Tibial artery (tissue), 4 donors: Measurements from ENCODE around the gene SPACA7.

Experiments
- DNase-seq, 2 donors: peaks; one replicate each; pipeline ENCODE4 v3.0.0-alpha.2; 2019
- H3K27ac ChIP-seq, 2 donors: fragments of 200-600 bp; sonication (generic) in 1 of 2; 1 replicate in 1 of 2; 2 replicates in 1 of 2; pipeline ENCODE4 v1.5.1; 2018 to 2019; ENCODE audit warnings: mild to moderate bottlenecking in 1 of 2
- H3K27me3 ChIP-seq, 2 donors: fragments of 200-600 bp; sonication (generic) in 1 of 2; one replicate each; pipeline versions ENCODE4 v1.5.1 to v1.6.0; 2016 to 2019
- H3K36me3 ChIP-seq, 3 donors: fragments of 200-600 bp; sonication (generic) in 2 of 3; one replicate each; pipeline ENCODE4 v1.5.1; 2016 to 2019; ENCODE audit warnings: mild to moderate bottlenecking in 2 of 3
- H3K4me1 ChIP-seq, 4 donors: fragments of 200-600 bp; sonication (generic) in 2 of 4; 1 replicate in 3 of 4; 2 replicates in 1 of 4; pipeline ENCODE4 v1.5.1; 2016 to 2019
- H3K4me3 ChIP-seq, 2 donors: fragments of 200-600 bp; sonication (generic) in 1 of 2; 1 replicate in 1 of 2; 2 replicates in 1 of 2; pipeline ENCODE4 v1.5.1; 2018 to 2019; ENCODE audit warnings: mild to moderate bottlenecking in 2 of 2
- H3K9me3 ChIP-seq, 3 donors: fragments of 200-600 bp; sonication (generic) in 1 of 3; one replicate each; pipeline ENCODE4 v1.5.1; 2016 to 2019
- CTCF ChIP-seq, 2 experiments: fragments of 200-600 bp in 1 of 2; fragments of 450-650 bp in 1 of 2; IDR thresholded peaks; one replicate each; pipeline ENCODE4 v1.5.1; 2017 to 2019; ENCODE audit warnings: antibody characterized with exemption in 2 of 2, mild to moderate bottlenecking in 1 of 2, moderate library complexity in 1 of 2
- intact Hi-C: fragments of 100-400 bp; cut with DNase I; formaldehyde crosslinking; loops from one replicate; pipeline ENCODE4 v1.15.0; 2023; ENCODE audit warnings: low total_unique reads

The SPACA7 gene

GRCh38 chr13:112356190-112356589 is 20.0 kb upstream of the SPACA7 start:
- intact Hi-C loops = no loop called here

GRCh38 chr13:112358156-112358555 is 18.0 kb upstream of the SPACA7 start:
- no peak for DNase-seq
- Histone ChIP-seq H3K27ac (no peak overlapping the region), H3K9me3 (peaks cover 0 to 6% (median 0%) of the 10 kb centered on the region in 3 donors), H3K4me1 (no peaks in the 10 kb centered on the region), H3K27me3 (no peaks in the 10 kb centered on the region), H3K4me3 (no peak overlapping the region), H3K36me3 (no peaks in the 10 kb centered on the region)
- TF ChIP-seq CTCF (IDR thresholded peaks at IDR 0.05) = no peak
- intact Hi-C loops = no loop called here

More at GRCh38 chr13:112356190-112356589, 20.0 kb upstream of the SPACA7 start:
- Histone ChIP-seq H3K36me3 (no peaks in the 10 kb centered on the region), H3K4me1 (peaks cover 0 to 4% (median 0%) of the 10 kb centered on the region in 4 donors), H3K27me3 (no peaks in the 10 kb centered on the region), H3K9me3 (peaks cover 0 to 3% (median 0%) of the 10 kb centered on the region in 3 donors), H3K27ac (no peak overlapping the region), H3K4me3 (no peak overlapping the region)
- no peak for TF ChIP-seq CTCF (IDR thresholded peaks at IDR 0.05)
- no peak for DNase-seq

GRCh38 chr13:112362021-112362420 is 14.1 kb upstream of the SPACA7 start:
- Histone ChIP-seq H3K36me3 (no peaks in the 10 kb centered on the region), H3K27me3 (peaks cover 0 to 8% of the 10 kb centered on the region in 2 donors), H3K4me3 (no peak overlapping the region), H3K27ac (no peak overlapping the region), H3K9me3 (peaks cover 0 to 20% (median 14%) of the 10 kb centered on the region in 3 donors), H3K4me1 (no peaks in the 10 kb centered on the region)
- intact Hi-C loops = no loop called here
- no peak for DNase-seq
- TF ChIP-seq CTCF (IDR thresholded peaks at IDR 0.05) = no peak

- H3K4me3 ChIP-seq = no peak overlapping the region
- no peaks in the 10 kb centered on the region for H3K4me1 ChIP-seq
- TF ChIP-seq CTCF (IDR thresholded peaks at IDR 0.05) = no peak
- no peak overlapping the region for H3K27ac ChIP-seq
- peaks cover 0 to 33% (median 15%) of the 10 kb centered on the region in 3 donors for H3K9me3 ChIP-seq
- intact Hi-C loops = no loop called here
- no peaks in the 10 kb centered on the region for H3K36me3 ChIP-seq
- DNase-seq = no peak
- peaks cover 0 to 8% of the 10 kb centered on the region in 2 donors for H3K27me3 ChIP-seq
These were observed 12.2 kb upstream of the SPACA7 start for GRCh38 chr13:112363867-112364528.

- no peak for DNase-seq
- Histone ChIP-seq H3K27me3 (peaks cover 0 to 8% of the 10 kb centered on the region in 2 donors), H3K9me3 (peaks cover 0 to 27% (median 15%) of the 10 kb centered on the region in 3 donors), H3K27ac (no peak overlapping the region), H3K4me3 (no peak overlapping the region), H3K36me3 (no peaks in the 10 kb centered on the region), H3K4me1 (no peaks in the 10 kb centered on the region)
- intact Hi-C loops = no loop called here
- no peak for TF ChIP-seq CTCF (IDR thresholded peaks at IDR 0.05)
These were observed 9.1 kb upstream of the SPACA7 start for GRCh38 chr13:112366907-112367646.
